ENCODE results near the gene MAP3K13.
A peak's percentile ranks its signal among the peaks of the same experiment; 100 is the strongest.

Gene MAP3K13

DNA sequence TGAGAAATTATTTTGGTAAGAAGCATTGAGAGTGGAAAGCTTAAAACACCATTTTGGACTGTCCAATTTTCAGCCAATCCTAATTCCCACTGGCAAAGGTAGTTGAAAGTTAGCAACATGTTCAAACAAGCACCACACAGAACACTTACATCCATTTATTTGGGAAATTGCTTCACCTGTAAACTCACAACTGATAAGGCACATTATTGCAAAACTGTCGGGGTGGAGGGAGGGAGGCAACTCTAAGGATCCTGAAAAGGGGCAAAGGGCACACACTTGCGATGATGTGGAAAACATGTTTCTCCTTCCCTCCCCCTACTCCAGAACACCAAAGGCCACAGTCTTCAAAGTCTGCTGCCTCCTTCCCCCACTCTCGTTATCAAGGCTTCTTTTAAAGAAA is 126.5 kb downstream of the MAP3K13 start:
- in situ Hi-C loops (cut with MboI; ENCODE audit: low pct_unique_long_range_greater_than_20kb, low sequenced_read_pairs, unreplicated experiment), result no loop called here
- TF ChIP-seq, protein P1, sequence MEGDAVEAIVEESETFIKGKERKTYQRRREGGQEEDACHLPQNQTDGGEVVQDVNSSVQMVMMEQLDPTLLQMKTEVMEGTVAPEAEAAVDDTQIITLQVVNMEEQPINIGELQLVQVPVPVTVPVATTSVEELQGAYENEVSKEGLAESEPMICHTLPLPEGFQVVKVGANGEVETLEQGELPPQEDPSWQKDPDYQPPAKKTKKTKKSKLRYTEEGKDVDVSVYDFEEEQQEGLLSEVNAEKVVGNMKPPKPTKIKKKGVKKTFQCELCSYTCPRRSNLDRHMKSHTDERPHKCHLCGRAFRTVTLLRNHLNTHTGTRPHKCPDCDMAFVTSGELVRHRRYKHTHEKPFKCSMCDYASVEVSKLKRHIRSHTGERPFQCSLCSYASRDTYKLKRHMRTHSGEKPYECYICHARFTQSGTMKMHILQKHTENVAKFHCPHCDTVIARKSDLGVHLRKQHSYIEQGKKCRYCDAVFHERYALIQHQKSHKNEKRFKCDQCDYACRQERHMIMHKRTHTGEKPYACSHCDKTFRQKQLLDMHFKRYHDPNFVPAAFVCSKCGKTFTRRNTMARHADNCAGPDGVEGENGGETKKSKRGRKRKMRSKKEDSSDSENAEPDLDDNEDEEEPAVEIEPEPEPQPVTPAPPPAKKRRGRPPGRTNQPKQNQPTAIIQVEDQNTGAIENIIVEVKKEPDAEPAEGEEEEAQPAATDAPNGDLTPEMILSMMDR (IDR thresholded peaks at IDR 0.05; ENCODE audit: extremely low read depth, insufficient read depth, missing control alignments), result no peak

DNA sequence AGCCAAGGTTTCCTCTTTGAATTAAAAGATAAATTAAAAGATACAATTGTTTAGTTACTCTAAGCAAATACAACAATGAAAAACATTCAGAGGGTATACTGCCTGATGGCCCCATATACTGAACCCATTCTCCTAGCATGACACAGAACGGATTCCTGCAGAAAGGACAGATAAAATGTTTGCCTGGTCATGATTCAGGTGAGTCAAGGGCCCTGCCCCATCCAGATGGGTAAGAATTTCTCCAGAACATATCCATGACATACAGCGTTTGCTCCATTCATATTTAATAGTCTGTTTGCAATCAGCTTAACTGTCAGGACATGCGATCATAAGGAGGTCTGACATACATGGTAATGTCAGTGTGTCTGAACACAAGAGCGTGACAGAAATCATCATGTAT is 127.3 kb downstream of the MAP3K13 start:
- in situ Hi-C loops (cut with MboI; ENCODE audit: low pct_unique_long_range_greater_than_20kb, low sequenced_read_pairs, unreplicated experiment), result no loop called here
- TF ChIP-seq, protein P1 (IDR thresholded peaks at IDR 0.05; ENCODE audit: extremely low read depth, insufficient read depth, missing control alignments), result no peak
- no peak for DNase-seq (ENCODE audit: low spot score)

More for the DNA sequence above, 126.5 kb downstream of the MAP3K13 start:
- DNase-seq (ENCODE audit: low spot score), result no peak

DNA sequence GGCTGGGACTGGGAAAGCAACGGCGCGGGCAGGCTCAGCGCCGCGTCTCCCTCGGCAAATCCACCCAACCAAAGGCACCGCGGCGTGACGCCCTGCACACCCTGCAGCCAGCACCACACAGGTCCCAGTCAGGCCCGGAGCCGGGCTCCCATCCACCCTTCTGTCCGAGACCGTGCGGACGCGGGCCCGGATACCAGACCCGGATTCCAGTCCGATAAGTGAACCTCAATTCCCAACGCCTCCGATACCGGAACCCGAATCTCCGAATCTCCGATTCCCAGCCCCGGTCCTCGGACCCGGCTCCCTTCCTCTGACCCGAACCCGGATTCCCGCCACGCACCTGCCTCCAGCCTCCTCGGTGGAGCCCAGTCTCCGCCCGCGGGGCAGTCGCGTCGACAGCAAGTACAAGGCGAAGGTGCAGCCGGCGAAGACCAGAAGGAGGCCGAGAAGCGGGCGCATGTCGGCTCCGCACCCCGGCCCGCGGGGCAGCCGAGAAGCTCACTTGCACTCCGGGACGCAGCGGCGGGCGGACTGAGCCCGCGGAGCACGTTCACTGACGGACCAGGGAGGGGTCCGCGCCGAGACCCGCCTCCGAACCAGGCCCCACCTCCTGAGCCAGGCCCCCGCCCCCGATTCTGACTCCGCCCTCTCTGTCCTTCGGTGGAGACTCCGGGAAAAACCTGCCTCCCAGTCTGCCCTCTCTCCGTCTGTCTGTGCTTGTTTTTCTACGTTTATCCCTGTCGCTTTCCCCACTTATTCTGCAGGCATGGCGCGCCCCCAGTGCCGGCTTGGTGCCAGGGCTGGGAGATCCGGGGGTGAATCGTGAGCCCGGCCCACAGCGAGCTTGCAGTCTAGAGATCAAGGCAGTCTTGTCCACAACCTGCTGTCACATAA is 135.8 kb downstream of the MAP3K13 start, which contains the start of gene TMEM41A:
Gene TMEM41A (minus strand): TSS at position 533 of the 894 bp plus-strand sequence. CDS start 74 bp downstream, at position 459.
- DNase-seq (ENCODE audit: low spot score), result peak; percentile 96
- TF ChIP-seq, protein P1 (IDR thresholded peaks at IDR 0.05; ENCODE audit: extremely low read depth, insufficient read depth, missing control alignments), result no peak
- in situ Hi-C loops (cut with MboI; ENCODE audit: low pct_unique_long_range_greater_than_20kb, low sequenced_read_pairs, unreplicated experiment), result no loop called here

DNA sequence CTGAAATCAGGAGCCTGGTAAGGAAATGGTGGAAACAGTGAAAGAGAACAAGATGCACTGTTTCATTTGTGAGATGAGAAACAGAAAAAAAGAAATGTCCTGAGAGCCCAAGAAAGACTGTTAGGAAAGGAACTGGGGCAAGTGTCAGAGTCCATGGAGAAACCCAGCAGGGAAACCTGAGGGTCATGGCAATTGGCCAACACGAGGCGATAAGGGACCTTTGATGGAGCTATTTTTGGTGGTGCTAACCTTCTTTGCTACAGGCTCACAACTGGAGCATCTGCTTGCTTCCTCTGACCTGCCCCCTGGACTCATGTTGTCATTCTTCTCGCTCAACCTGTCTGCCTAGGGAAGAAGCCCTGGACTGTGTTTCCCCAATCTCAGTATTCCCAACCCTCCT is 140.1 kb downstream of the MAP3K13 start:
- TF ChIP-seq, protein P1 (IDR thresholded peaks at IDR 0.05; ENCODE audit: extremely low read depth, insufficient read depth, missing control alignments), result no peak
- DNase-seq (ENCODE audit: low spot score), result no peak
- in situ Hi-C loops (cut with MboI; ENCODE audit: low pct_unique_long_range_greater_than_20kb, low sequenced_read_pairs, unreplicated experiment), result no loop called here

DNA sequence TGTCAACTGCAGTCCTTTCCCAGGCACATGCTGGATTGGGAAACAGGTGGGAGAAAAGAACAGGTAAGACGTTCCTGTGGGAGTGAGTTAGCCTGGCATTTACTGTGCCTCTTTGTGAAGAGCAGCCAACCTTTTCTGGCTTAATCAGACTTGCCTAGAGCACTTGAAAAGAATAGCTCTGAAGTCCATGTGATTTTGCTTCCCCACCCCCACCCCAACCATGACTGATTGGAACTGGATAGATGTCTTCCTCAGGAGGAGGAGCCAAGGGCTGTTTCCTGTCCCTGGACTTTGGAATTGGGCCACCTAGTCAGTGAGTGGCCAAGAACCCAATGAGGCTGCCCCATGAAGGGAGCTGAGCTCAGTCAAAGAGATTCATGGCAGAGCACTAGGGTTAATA is 140.6 kb downstream of the MAP3K13 start:
- TF ChIP-seq, protein P1 (IDR thresholded peaks at IDR 0.05; ENCODE audit: extremely low read depth, insufficient read depth, missing control alignments), result no peak
- in situ Hi-C loops (cut with MboI; ENCODE audit: low pct_unique_long_range_greater_than_20kb, low sequenced_read_pairs, unreplicated experiment), result no loop called here
- DNase-seq (ENCODE audit: low spot score), result no peak

DNA sequence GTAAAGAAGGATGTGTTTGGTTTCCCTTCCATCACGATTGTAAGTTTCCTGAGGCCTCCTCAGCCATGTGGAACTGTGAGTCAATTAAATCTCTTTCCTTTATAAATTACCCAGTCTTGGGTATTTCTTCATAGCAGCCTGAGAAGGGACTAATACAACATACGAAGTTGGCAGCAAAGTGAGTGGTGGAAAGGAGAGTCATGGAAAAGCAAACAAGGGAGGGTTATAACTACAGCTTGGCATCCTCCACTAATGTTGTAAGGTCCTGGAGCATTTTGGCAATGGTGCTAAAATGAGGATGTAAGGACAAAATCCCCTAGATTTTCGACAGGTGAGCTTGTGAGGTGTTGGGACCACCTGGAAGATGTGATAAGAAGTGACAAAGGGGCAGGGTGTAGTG is 141.7 kb downstream of the MAP3K13 start:
- DNase-seq (ENCODE audit: low spot score), result no peak
- in situ Hi-C loops (cut with MboI; ENCODE audit: low pct_unique_long_range_greater_than_20kb, low sequenced_read_pairs, unreplicated experiment), result no loop called here
- TF ChIP-seq, protein P1 (IDR thresholded peaks at IDR 0.05; ENCODE audit: extremely low read depth, insufficient read depth, missing control alignments), result no peak
